ENCODE results near the gene MIOX. TPM values are rescaled to one million over a fixed set of nuclear protein-coding genes. Genes with fewer than 3 reads are reported as not detected.

Gene MIOX
- total RNA-seq, 1 experiment from 2014 or later, result 1.4 TPM

DNA sequence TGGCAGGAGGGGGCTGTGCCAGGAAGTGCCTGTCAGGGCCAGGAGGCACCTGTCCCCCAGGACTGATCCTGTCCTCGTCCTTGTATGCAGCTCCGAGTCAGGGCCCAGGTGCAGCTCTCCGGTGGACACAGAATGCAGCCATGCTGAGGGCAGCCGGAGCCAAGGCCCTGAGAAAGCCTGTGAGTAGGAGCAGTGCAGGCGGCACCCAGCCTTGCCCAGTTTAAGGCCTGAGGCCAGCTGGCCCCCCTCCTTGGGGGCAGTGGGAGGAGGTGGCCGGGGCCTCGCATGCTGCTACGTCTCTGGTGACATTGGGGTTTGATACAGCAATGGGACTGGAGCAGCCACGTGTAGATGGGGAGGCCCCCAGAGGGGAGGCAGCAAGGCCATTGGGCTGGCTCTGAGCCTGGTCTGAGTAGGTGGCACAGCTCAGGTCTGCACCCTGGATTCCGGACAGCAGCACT lies 46.8 kb upstream of the MIOX start:
- no peak overlapping the region for H3K4ac ChIP-seq (ENCODE audit: low read depth, low read length)
- TF ChIP-seq, protein P1, sequence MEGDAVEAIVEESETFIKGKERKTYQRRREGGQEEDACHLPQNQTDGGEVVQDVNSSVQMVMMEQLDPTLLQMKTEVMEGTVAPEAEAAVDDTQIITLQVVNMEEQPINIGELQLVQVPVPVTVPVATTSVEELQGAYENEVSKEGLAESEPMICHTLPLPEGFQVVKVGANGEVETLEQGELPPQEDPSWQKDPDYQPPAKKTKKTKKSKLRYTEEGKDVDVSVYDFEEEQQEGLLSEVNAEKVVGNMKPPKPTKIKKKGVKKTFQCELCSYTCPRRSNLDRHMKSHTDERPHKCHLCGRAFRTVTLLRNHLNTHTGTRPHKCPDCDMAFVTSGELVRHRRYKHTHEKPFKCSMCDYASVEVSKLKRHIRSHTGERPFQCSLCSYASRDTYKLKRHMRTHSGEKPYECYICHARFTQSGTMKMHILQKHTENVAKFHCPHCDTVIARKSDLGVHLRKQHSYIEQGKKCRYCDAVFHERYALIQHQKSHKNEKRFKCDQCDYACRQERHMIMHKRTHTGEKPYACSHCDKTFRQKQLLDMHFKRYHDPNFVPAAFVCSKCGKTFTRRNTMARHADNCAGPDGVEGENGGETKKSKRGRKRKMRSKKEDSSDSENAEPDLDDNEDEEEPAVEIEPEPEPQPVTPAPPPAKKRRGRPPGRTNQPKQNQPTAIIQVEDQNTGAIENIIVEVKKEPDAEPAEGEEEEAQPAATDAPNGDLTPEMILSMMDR (conservative IDR thresholded peaks at IDR 0.05), result no peak
- no peaks in the 10 kb centered on the region for H3K9me3 ChIP-seq (ENCODE audit: control insufficient read depth, low read depth, low read length)
- no peaks in the 10 kb centered on the region for H3K4me1 ChIP-seq (ENCODE audit: insufficient read depth, low read length)
- WGBS (ENCODE audit: extremely low coverage, insufficient read length, low lambda C conversion rate), result no CpG with 5 or more reads among the region's 10 CpGs
- H4K5ac ChIP-seq (ENCODE audit: insufficient read length, low read depth, low read length), result no peak overlapping the region
- Mint-ChIP-seq H3K27me3 (ENCODE audit: low read depth) (no peaks in the 10 kb centered on the region), H3K4me1 (peaks cover 0 to under 1% of the 10 kb centered on the region in 2 experiments; a peak in 2 of 4 replicates), H3K36me3 (ENCODE audit: insufficient read depth in 1 of 3, low read depth in 3 of 3) (peaks cover 0 to 43% (median 22%) of the 10 kb centered on the region in 3 experiments; a peak in 6 of 7 replicates), H3K27ac (no peak overlapping the region), H3K4me3 (no peak overlapping the region), H3K9me3 (no peaks in the 10 kb centered on the region)
- no peak overlapping the region for H3K27ac ChIP-seq (ENCODE audit: insufficient read length, low read depth, low read length)
- no peak overlapping the region for H2BK5ac ChIP-seq (ENCODE audit: insufficient read length, low read length)
- H4K91ac ChIP-seq (ENCODE audit: insufficient read length, low read depth, low read length), result no peak overlapping the region
- no peaks in the 10 kb centered on the region for H3K79me2 ChIP-seq (ENCODE audit: insufficient read depth, low read length)
- H2AFZ ChIP-seq (ENCODE audit: low read length), result no peak overlapping the region
- no peak overlapping the region for H3T11ph ChIP-seq (ENCODE audit: low read length)
- no peaks in the 10 kb centered on the region for H3K79me1 ChIP-seq (ENCODE audit: insufficient read depth, low read depth, low read length, poor library complexity, severe bottlenecking)
- no peak overlapping the region for H3K9ac ChIP-seq (ENCODE audit: extremely low read depth, insufficient read length, low read length)
- H2AK5ac ChIP-seq (ENCODE audit: insufficient read length, low read length), result no peak overlapping the region
- no peak overlapping the region for H2BK15ac ChIP-seq (ENCODE audit: low read depth, low read length)
- no peak overlapping the region for H2BK20ac ChIP-seq (ENCODE audit: low read depth, low read length, poor library complexity, severe bottlenecking)
- H3K14ac ChIP-seq (ENCODE audit: insufficient read depth, low read length), result no peak overlapping the region; the same call in 1 of the 2 replicates
- H3K27me3 ChIP-seq (ENCODE audit: insufficient read depth, low read length), result no peaks in the 10 kb centered on the region
- no peak overlapping the region for H2BK12ac ChIP-seq (ENCODE audit: insufficient read length, low read depth, low read length)
- no peak overlapping the region for H3K23ac ChIP-seq (ENCODE audit: insufficient read length, low read depth, low read length)
- no peak overlapping the region for H4K8ac ChIP-seq (replicated peaks; ENCODE audit: insufficient read length, low read depth, low read length)
- H3K18ac ChIP-seq (ENCODE audit: insufficient read length, low read depth, low read length), result no peak overlapping the region
- H2BK120ac ChIP-seq (ENCODE audit: low read depth, low read length, poor library complexity, severe bottlenecking), result no peak overlapping the region
- no peak overlapping the region for H3K4me2 ChIP-seq (ENCODE audit: insufficient read depth, insufficient read length, low read length)
- H4K20me1 ChIP-seq (ENCODE audit: control insufficient read depth, insufficient read depth, insufficient read length), result no peaks in the 10 kb centered on the region
- H3K56ac ChIP-seq (ENCODE audit: insufficient read length, low read depth, low read length), result no peak overlapping the region
- no peaks in the 10 kb centered on the region for H3K23me2 ChIP-seq (ENCODE audit: insufficient read length, low read depth, low read length, poor library complexity, severe bottlenecking)
- DNase-seq, result no peak

Data from H9 (cell line).